Skeletal muscle cell (primary cell): Measurements from ENCODE around the gene MSMO1.
A peak's percentile ranks its signal among the peaks of the same experiment; 100 is the strongest.
"Not testable (repeated sequence)": the region's sequence is repeated elsewhere in the genome, so short reads cannot be mapped to it uniquely, and the experiment has no call there.

Experiments
- DNase-seq: peaks from one replicate; pipeline ENCODE4 v3.0.0-alpha.2; 2010; ENCODE audit warnings: low read depth
- H3K4me3 ChIP-seq: 2 replicates; pipeline ENCODE4 v1.5.1; 2011; ENCODE audit warnings: low read depth, mild to moderate bottlenecking, control low read depth, low read length, moderate library complexity

Gene MSMO1

DNA sequence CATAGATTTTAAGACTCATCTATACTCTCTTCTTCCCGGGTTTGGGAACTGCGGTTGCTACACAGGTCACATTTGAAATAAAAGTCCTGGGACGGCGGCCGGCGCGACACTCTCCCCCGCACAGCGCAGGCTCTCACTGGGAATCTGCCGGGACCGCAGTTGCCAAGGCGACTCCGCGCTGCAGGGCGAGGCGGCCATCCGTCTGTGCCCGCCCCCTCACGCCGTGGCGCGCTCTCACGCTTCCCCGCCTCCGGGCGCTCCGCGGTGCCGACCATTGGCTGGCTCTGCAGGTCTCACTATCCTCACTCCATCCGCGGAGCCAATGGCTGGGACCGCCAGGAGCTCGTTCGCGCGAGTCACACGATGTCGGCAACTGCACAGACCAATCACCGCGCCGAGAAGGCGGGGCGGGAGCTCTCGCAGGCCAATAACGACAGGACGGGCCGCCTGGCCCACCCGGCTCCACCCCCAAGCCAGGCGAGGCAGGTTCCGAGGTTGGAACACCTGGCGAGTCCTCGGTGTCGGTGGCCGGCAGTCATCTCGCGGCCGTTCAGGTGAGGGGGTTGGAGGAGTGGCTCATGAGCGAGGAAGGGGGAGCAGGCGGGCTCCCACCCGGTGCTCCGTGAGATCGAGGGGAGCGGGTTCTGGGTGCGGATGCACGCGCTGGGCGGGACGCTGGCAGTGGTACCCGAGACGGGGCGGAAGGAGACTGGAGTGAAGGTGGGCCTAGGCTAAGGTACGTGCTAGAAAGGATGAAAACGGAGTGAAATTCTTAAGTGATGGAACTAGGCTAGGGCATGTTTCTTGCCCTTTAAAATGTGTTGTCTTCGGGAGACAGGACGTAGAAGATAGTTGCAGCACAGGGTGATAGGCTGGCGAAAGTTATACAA lies at the start of gene MSMO1:
Gene MSMO1 (plus strand): TSS at position 459 of the 890 bp plus-strand sequence. CDS start 5,702 bp downstream, outside the sequence.
- H3K4me3 ChIP-seq, result peak within 1 kb of the TSS; percentile 99
- DNase-seq, result peak; percentile 98

DNA sequence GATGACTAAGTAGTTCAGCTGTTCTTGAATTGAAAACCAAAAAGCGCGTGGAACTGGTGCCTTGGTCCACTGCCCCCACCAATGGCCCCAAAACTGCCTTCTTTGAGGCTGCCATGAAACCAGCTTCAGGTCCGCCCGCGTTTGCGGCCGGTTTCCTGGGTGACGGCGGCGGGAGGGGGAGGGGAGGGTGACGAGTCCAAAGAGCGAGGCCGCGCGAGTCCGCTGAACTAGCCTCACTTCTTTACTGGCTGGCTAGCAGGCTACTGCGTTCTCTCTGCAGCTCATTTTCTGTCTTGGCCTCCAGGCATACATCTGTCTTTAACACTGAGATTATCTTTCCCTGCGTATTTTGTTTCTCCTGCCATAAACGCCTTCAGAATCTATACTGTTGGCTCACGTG lies 47.9 kb upstream of the MSMO1 start:
- not testable (repeated sequence) for DNase-seq, H3K4me3 ChIP-seq

- not testable (repeated sequence) for H3K4me3 ChIP-seq, DNase-seq
These were observed 42.8 kb upstream of the MSMO1 start for GRCh38 chr4:165284697-165285096.

GRCh38 chr4:165286619-165287340 lies 40.7 kb upstream of the MSMO1 start:
- not testable (repeated sequence) for H3K4me3 ChIP-seq, DNase-seq

DNA sequence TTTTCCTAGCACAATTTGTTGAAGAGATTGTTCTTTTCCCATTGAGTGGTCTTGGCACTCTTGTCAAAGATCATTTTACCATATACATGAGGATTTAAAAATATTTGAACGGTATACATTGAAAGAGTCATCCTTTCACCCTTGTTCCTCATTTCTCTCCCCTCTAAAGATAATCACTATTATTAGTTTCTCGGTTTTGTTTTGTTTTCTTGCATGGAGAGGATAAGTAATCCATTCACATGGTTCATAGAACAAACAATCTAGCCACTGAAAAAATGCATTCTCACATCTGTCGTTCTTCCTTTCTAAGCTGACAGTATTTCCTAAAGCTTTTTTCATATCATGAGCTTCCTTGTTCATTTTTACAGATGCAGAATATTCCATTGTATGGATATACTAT lies 39.2 kb upstream of the MSMO1 start:
- no peak for DNase-seq
- no peak overlapping the region for H3K4me3 ChIP-seq

- DNase-seq, result peak; percentile 62
- H3K4me3 ChIP-seq, result no peak overlapping the region
These were observed 38.6 kb upstream of the MSMO1 start for GRCh38 chr4:165288639-165289422.

GRCh38 chr4:165289423-165289785 lies 38.1 kb upstream of the MSMO1 start:
- no peak overlapping the region for H3K4me3 ChIP-seq
- DNase-seq, result no peak

DNA sequence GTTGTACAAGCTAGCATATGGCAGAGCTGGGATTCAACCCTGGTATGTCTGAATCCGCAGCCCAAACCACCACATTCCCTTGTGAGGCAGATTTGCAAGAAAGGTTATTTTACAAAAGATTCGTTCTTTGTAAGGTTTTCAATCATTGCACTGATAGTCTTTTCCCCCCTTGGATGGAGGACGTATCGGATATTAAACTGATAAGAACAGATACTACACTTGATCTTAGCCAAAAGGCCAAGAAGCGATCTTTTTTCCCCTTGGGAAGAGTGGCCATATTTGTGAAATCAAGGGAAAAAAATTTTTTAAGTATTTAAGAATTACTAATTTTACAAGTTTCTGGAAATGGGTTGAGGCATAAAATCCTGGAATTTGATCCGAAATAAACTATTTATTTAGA lies 34.4 kb upstream of the MSMO1 start:
- DNase-seq, result no peak
- H3K4me3 ChIP-seq, result no peak overlapping the region

GRCh38 chr4:165293927-165294649 lies 33.4 kb upstream of the MSMO1 start:
- H3K4me3 ChIP-seq, result no peak overlapping the region
- DNase-seq, result no peak

DNA sequence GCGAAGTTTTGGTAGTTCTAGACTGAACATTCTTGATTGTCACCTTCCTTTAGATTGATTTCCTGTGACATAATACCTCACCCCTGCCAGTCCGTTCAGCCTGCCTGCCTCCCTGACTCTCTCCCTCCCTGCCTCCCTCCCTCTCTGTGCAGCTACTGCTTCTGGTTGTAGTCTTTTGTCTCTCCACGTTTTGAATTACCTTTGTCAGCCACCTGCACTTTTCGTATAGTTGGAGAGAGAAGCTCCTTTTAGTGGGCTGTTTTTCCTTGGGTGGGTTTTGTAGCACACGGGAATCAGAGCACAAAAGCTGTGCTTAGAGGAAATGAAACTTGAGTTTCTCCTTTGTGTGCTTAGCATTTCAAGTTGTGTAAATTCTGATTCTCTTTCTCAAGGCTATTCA lies 32.6 kb upstream of the MSMO1 start:
- DNase-seq, result no peak
- H3K4me3 ChIP-seq, result no peak overlapping the region

DNA sequence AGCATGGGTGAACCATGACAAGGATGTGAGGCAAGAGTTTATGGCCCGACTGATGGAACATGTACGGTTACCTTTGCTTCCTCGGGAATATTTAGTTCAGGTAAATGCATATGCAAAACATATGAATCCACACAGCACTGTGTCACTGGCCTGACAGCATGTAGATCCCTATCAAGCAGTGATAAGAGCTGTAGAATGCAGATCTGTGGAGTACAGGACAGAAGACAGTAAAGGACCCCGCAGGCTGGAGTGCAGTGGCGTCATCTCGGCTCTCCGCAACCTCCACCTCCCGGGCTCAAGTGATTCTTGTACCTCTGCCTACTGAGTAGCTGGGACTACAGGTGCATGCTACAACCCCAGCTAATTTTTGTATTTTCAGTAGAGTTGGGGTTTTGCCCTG lies 29.8 kb upstream of the MSMO1 start:
- no peak for DNase-seq
- no peak overlapping the region for H3K4me3 ChIP-seq

DNA sequence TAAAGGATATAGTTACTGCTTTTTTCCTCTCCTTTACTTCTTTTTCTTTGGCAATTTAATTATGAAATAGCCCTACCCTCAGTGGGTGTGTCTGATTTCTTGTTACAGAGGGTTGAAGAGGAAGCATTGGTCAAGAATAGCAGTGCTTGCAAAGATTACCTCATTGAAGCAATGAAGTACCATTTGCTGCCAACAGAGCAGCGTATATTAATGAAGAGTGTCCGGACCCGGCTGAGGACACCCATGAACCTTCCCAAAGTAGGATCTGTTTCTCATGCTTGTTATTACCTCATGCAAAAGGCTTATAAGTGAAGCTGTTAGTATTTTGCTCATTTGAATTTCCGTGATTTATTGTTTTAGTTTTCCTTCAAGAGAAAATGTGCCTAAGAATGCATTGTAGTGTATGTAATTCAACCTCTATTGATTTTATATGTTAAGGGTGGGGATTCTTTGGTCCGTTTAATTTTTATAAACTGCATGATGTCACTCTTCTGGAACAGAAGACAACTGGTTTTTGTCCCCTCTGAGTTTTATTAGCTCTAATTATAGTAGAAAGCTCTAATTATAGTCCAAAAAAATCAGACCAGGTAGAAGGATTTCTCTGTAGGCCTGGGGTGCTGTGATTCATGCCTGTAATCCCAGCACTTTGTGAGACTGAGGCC lies 27.9 kb upstream of the MSMO1 start:
- no peak for DNase-seq
- no peak overlapping the region for H3K4me3 ChIP-seq

- DNase-seq, result no peak
These were observed 25.6 kb upstream of the MSMO1 start for GRCh38 chr4:165301833-165302232.

GRCh38 chr4:165302658-165303057 lies 24.8 kb upstream of the MSMO1 start:
- DNase-seq, result no peak
- no peak overlapping the region for H3K4me3 ChIP-seq

More at GRCh38 chr4:165301833-165302232, 25.6 kb upstream of the MSMO1 start:
- H3K4me3 ChIP-seq, result peak overlapping the region; percentile 17

GRCh38 chr4:165308166-165308565 lies 19.3 kb upstream of the MSMO1 start:
- H3K4me3 ChIP-seq, result no peak overlapping the region
- DNase-seq, result no peak

- DNase-seq, result no peak
- no peak overlapping the region for H3K4me3 ChIP-seq
These were observed 18.9 kb upstream of the MSMO1 start for GRCh38 chr4:165308606-165309005.

DNA sequence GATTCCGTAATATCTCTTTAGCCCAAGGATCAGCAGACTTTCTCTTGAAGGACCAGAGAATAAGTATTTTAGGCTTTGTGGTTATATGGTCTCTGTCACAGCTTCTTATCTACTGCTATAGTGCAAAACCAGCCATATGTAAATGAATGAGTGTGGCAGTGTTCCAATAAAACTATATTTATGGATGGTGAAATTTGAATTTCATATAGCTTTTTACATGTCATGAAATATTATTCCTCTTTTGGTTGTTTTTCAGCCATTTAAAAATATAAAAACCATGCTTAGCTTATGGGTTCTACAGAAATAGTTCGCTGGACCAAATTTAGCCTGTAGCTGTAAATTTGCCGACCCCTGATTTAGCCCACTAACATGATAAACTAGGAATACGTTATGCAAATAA lies 18.0 kb upstream of the MSMO1 start:
- no peak for DNase-seq
- no peak overlapping the region for H3K4me3 ChIP-seq

DNA sequence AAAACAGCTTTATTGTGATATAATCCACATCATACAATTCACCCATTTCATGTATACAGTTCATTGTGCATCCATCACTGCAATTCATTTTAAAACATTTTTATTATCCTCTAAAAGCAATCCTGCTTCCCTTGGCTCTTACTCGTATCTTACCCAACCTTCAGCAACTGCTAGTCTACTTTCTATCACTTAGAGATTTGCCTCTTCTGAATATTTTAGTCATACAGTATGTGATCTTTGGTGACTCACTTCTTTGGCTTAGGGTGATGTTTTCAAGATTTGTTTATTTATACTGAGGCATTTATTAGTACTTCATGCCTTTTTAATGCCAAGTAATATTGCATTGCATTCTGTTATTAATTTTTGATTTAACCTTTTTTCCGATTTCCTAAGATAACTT lies 15.0 kb upstream of the MSMO1 start:
- H3K4me3 ChIP-seq, result no peak overlapping the region
- DNase-seq, result peak; percentile 45

DNA sequence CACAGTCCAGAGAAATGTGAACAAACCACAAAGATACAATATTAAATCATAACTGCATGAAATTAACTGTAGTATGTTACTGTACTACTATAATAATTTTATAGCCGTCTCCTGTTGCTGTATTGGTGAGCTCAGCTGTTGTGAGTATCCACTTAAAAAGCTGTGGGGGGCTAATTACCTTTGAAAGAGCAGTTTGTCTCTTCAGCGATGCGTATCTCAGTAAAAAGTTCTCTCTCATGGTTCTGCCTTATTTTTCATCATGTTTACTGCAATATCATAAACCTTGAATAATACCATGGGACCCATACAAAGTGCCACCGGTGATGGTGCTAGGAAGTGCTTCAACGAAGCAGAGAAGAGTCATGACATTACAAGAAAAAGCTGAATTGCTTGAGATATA lies 8.4 kb upstream of the MSMO1 start:
- DNase-seq, result no peak
- no peak overlapping the region for H3K4me3 ChIP-seq
